ENCODE results near the gene PLEKHG5.

GRCh38 chr1:6508816-6509189 lies 17.3 kb upstream of the PLEKHG5 start:
- no peak for TF ChIP-seq CTCF (IDR thresholded peaks at IDR 0.05)
- TF ChIP-seq POLR2A (IDR thresholded peaks at IDR 0.05) = no peak

All from esophagus squamous epithelium (tissue), 4 donors.